Urothelium cell line (cell line): ENCODE results near the gene CNGB1.

Experiments used
- DNase-seq: peaks from one replicate; pipeline ENCODE4 v3.0.0; 2011; ENCODE audit warnings: low spot score, mixed read lengths
- FAIRE-seq: peaks from 2 replicates; lab custom pipeline; 2011; peaks lifted over from hg19 to GRCh38; lab: Jason Lieb, UNC

Gene CNGB1

GRCh38 chr16:57977418-57978069, 6.6 kb upstream of the CNGB1 start:
- DNase-seq (no peak), FAIRE-seq (no peak)

- DNase-seq (no peak), FAIRE-seq (no peak)
Observed at GRCh38 chr16:57976331-57976796, 5.4 kb upstream of the CNGB1 start.

- FAIRE-seq: no peak
- DNase-seq: no peak
Observed at GRCh38 chr16:57972306-57972705, 1.4 kb upstream of the CNGB1 start.

- FAIRE-seq (no peak), DNase-seq (no peak)
Observed at GRCh38 chr16:57971848-57972247, 920 bp upstream of the CNGB1 start.

GRCh38 chr16:57970319-57970718, 609 bp downstream of the CNGB1 start:
- FAIRE-seq: no peak

GRCh38 chr16:57969451-57970123, 1.3 kb downstream of the CNGB1 start:
- FAIRE-seq (no peak), DNase-seq (no peak)

More at GRCh38 chr16:57970319-57970718, 609 bp downstream of the CNGB1 start:
- no peak for DNase-seq

GRCh38 chr16:57967916-57968315, 3.0 kb downstream of the CNGB1 start:
- no peak for DNase-seq
- FAIRE-seq: no peak

- no peak for FAIRE-seq
- no peak for DNase-seq
Observed at GRCh38 chr16:57966986-57967385, 3.9 kb downstream of the CNGB1 start.

- FAIRE-seq: no peak
- no peak for DNase-seq
Observed at GRCh38 chr16:57966204-57966771, 4.6 kb downstream of the CNGB1 start.

GRCh38 chr16:57964157-57964700, 6.7 kb downstream of the CNGB1 start:
- DNase-seq (no peak), FAIRE-seq (no peak)

GRCh38 chr16:57962756-57963155, 8.2 kb downstream of the CNGB1 start:
- FAIRE-seq: no peak
- DNase-seq: no peak

GRCh38 chr16:57962046-57962445, 8.9 kb downstream of the CNGB1 start:
- FAIRE-seq (no peak), DNase-seq (no peak)

GRCh38 chr16:57961538-57961937, 9.4 kb downstream of the CNGB1 start:
- FAIRE-seq (no peak), DNase-seq (no peak)

GRCh38 chr16:57960826-57961472, 10.0 kb downstream of the CNGB1 start:
- FAIRE-seq: no peak
- no peak for DNase-seq

- DNase-seq (no peak), FAIRE-seq (no peak)
Observed at GRCh38 chr16:57960310-57960709, 10.6 kb downstream of the CNGB1 start.

- DNase-seq: no peak
- no peak for FAIRE-seq
Observed at GRCh38 chr16:57959804-57960203, 11.1 kb downstream of the CNGB1 start.

GRCh38 chr16:57959121-57959520, 11.8 kb downstream of the CNGB1 start:
- DNase-seq (no peak), FAIRE-seq (no peak)

GRCh38 chr16:57958544-57958943, 12.4 kb downstream of the CNGB1 start:
- DNase-seq: no peak
- no peak for FAIRE-seq

- FAIRE-seq: no peak
- no peak for DNase-seq
Observed at GRCh38 chr16:57957673-57958392, 13.1 kb downstream of the CNGB1 start.

- FAIRE-seq: no peak
- DNase-seq: no peak
Observed at GRCh38 chr16:57956924-57957672, 13.8 kb downstream of the CNGB1 start.
